HG03025 (cell line): ENCODE measurements around the gene SLC26A11.

Source experiments
- ATAC-seq: cut with Tn5 transposase; IDR thresholded peaks from one replicate; pipeline ENCODE4 v1.9.1; 2021; ENCODE audit warnings: mild to moderate bottlenecking, moderate library complexity; ENCODE audit not compliant: unreplicated experiment, low FRiP score

SLC26A11 gene

GRCh38 chr17:80277751-80278671 is 57.8 kb downstream of the SLC26A11 start:
- no peak for ATAC-seq

- ATAC-seq = no peak
These were observed 59.7 kb downstream of the SLC26A11 start for GRCh38 chr17:80279895-80280294.

DNA sequence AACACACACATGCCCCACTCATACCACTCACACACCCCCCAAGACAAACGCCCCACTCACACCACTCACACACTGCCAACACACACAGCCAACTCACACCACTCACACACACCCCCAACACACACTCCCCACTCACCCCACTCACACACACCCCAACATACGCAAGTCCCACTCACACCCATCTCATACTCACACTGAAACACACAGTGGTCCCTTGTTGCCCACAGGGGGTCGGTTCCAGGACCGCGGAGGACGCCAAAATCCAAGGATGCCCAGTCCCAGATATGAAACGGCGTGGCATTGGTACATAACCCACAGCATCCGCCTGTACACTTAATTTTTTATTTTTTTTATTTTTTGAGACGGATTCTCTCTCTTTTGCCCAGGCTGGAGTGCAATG is 61.3 kb downstream of the SLC26A11 start:
- ATAC-seq = no peak

GRCh38 chr17:80283116-80283852 is 63.1 kb downstream of the SLC26A11 start:
- ATAC-seq = no peak

DNA sequence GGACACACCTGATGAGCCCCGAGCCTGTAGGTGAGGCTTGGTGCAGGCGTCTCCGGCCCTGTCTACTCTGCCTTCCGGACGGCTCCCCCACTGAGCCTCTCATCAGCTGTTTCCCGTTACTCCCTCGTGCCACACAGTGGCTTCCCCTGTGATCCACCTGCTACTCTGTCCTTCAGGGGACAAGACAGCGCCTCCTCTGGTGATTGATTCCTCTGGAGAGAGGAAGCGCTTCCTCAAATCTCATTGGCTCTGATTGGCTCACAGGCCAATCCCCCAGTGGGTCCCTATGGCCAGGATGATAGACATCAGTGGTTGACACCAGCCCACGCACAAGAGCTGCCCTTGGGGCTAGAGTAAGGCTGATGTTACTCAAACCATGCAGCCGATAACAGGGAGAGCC is 64.4 kb downstream of the SLC26A11 start:
- ATAC-seq = no peak

DNA sequence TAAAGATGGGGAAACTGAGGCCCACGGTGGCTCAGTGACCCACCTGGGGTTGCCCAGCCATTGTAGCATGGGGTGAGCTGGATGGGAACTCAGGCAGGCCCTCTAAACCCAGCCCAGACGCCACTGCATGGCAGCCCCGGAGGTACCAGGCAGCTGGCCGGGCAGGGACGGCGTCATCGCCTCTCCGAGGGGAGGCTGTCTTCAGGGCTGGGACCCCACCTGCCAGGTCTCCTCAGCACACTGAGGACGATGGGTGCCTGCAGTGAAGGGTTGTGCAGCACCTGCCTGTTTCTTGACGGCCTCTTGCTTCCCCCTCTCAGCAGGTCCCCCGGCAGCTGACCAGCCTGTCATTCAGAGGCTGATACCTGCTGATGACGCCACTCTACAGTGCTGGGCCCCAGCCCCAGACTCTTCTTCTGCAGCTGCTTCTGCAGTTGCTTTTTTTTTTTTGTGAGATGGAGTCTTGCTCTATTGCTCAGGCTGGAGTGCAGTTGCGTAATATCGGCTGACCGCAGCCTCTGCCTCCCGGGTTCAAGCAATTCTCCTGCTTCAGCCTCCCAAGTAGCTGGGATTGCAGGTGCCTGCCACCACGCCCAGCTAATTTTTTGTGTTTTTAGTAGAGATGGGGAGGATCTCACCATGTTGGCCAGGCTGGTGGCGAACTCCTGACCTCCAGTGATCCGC is 65.2 kb downstream of the SLC26A11 start:
- ATAC-seq = no peak

DNA sequence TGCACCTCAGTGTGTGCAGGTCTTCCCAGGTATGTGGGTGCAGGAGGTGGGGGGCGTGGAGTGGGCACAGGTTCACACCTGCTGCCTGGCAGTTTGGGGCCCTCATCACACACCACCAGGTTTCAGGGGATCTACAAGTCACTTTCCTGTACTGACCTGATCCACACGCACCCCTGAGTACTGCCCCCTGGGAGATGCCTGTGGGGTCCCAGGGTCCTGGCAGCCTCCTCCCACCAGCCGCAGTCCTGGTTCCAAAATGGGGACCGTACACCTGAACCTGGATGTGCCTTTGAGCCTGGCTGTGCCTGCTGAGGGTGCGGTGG is 66.4 kb downstream of the SLC26A11 start:
- no peak for ATAC-seq

- ATAC-seq = no peak
These were observed 66.8 kb downstream of the SLC26A11 start for GRCh38 chr17:80287038-80287437.

GRCh38 chr17:80287806-80288567 is 67.8 kb downstream of the SLC26A11 start:
- no peak for ATAC-seq

DNA sequence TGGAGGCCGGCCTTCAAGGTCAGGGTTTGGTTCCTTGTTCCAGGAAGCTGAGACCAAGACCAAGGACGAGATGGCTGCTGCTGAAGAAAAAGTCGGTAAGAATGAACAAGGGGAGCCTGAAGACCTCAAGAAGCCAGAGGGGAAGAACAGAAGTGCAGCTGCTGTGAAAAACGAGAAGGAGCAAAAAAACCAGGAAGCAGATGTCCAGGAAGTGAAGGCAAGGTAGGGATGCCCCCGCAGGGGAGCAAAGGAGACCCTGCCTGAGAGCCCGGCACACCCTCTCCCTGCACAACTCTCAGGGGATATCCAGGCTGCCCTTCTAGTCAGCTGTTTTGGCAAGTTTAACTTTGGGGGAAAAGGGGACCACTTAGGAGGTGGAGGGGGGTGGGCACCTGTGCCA is 69.4 kb downstream of the SLC26A11 start:
- ATAC-seq = no peak

- ATAC-seq = no peak
These were observed 69.9 kb downstream of the SLC26A11 start for GRCh38 chr17:80290156-80290555.

GRCh38 chr17:80291260-80291659 is 71.0 kb downstream of the SLC26A11 start:
- no peak for ATAC-seq

GRCh38 chr17:80291691-80292487 is 71.7 kb downstream of the SLC26A11 start:
- no peak for ATAC-seq

GRCh38 chr17:80292521-80292971 is 72.3 kb downstream of the SLC26A11 start:
- ATAC-seq = no peak

DNA sequence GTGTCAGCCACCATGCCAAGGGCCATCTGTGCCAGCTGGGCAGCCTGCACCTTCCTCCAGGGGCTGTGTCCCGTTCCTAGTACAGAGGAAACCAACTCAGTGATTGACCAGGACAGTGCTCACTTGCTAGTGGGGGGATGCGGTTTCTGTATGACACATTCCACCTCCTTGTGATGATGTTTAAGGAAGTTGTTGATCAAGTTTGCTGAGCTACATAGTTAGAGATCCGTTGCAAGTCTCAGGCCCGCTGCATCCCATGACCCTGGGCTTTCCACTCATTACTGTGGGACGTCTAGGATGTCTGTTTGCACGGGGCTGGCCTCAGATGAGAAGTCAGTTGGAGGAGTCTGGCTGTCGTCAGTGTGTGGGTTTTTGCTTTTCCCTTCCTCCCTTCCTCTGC is 74.0 kb downstream of the SLC26A11 start:
- no peak for ATAC-seq

DNA sequence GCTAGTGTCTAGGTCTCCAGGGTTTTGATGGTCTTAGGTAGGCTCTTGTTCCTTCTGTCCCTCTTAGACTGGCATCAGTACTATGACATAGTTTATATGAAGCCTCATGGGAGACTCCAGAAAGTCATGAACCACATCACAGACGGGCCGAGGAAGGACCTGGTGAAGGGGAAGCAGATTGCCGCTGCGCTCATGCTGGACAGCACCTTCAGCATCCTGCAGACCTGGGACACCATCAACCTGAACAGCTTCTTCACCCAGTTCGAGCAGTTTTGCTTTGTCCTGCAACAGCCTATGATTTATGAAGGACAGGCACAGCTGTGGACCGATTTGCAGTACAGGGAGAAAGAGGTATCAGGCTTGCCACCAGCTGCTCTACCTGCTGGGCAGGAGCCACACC is 74.4 kb downstream of the SLC26A11 start:
- ATAC-seq = no peak

DNA sequence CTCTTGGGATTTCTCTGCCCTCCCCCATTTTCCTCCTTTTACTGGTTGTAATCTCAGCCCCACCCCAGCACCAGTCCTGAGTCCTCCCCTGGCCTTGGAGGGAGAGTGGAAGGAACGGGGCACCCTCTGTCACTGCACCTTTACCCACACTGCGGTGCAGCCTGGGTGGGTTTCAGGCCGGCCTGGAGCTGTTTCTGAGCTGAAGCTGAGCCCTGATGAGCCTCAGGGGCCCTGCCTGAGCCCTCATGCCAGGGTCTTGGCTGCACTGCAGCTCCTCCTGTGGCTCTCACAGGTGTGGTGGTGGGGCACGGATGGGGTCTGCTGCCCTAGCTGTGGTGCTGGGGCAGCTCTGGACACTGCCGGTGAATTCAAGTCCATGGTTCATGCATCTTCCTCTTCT is 74.9 kb downstream of the SLC26A11 start:
- ATAC-seq = no peak

- ATAC-seq = no peak
These were observed 75.3 kb downstream of the SLC26A11 start for GRCh38 chr17:80295559-80295958.

DNA sequence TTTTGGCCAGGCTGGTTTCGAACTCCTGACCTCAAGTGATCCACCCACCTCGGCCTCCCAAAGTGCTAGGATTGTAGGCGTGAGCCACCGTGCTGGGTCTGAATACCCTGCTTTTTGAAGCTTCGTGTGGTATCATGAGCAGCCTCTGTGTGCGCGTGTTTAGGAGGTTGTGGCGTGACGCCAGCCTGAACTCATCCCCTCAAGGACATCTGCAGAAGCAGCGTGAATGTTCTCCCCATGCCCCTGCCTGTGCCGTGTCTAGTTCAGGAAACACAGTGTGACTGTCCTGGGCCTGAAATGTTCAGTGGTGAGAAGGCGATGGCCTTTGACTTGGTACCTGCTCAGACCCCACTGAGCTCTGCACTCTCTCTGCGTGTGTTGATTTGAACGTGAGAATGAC is 76.0 kb downstream of the SLC26A11 start:
- ATAC-seq = no peak
